Keratinocyte (primary cell): ENCODE measurements around the gene CCDC32.

ENCODE experiments used
- EZH2 ChIP-seq: IDR thresholded peaks from one replicate; pipeline ENCODE4 v1.6.1; 2012; ENCODE audit warnings: inconsistent platforms, mild to moderate bottlenecking, low read length, moderate library complexity
- TF ChIP-seq, protein P1 (sequence below), 3 experiments: IDR thresholded peaks in 1 of 3; conservative IDR thresholded peaks in 1 of 3; optimal IDR thresholded peaks in 1 of 3; 2 replicates in 2 of 3; 3 replicates in 1 of 3; pipeline versions ENCODE3 to v1.5.1; 2011; ENCODE audit warnings: low read length in 3 of 3, mild to moderate bottlenecking in 3 of 3, moderate library complexity in 2 of 3, control low read depth in 1 of 3, inconsistent platforms in 1 of 3; ENCODE audit not compliant: insufficient read depth in 2 of 3; ENCODE audit errors: extremely low read depth in 1 of 3

DNA sequence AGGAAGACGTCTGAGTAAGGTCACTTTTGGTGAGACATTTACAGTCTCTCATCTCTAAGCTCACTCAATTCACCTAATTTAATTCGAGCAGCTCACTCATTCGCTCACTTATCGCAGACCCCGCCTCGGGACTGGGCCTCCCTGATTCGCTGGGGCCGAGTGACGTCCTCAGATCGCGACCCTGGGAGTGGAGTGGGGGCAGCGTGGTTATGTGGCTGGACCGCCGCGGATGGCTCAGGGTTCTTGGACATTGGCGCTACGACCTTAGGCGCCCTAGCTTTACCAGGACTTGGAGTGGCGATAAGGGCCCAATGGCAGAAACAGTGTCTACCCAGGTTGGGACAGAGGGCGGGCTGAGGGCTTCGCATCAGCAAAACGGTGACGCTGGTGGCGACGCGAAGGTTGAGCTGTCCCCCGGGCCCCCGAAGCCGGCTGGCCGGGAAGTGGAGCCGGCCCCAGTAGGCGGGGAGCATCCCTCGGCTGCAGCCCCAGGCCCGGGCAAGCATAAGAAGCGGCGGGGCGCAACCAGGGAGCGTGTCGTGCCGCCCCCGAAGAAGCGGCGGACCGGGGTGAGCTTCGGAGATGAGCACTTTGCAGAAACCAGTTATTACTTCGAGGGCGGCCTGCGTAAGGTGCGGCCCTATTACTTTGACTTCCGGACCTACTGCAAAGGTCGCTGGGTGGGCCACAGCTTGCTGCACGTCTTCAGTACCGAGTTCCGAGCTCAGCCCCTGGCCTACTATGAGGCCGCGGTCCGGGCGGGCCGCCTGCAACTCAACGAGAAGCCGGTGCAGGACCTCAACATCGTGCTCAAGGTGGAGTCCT is 4.5 kb upstream of the CCDC32 start, which contains the start of gene RPUSD2:
- TF ChIP-seq, protein P1, sequence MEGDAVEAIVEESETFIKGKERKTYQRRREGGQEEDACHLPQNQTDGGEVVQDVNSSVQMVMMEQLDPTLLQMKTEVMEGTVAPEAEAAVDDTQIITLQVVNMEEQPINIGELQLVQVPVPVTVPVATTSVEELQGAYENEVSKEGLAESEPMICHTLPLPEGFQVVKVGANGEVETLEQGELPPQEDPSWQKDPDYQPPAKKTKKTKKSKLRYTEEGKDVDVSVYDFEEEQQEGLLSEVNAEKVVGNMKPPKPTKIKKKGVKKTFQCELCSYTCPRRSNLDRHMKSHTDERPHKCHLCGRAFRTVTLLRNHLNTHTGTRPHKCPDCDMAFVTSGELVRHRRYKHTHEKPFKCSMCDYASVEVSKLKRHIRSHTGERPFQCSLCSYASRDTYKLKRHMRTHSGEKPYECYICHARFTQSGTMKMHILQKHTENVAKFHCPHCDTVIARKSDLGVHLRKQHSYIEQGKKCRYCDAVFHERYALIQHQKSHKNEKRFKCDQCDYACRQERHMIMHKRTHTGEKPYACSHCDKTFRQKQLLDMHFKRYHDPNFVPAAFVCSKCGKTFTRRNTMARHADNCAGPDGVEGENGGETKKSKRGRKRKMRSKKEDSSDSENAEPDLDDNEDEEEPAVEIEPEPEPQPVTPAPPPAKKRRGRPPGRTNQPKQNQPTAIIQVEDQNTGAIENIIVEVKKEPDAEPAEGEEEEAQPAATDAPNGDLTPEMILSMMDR (optimal IDR thresholded peaks at IDR 0.05 in 1 of 3, IDR thresholded peaks at IDR 0.05 in 1 of 3, conservative IDR thresholded peaks at IDR 0.05 in 1 of 3; ENCODE audit: extremely low read depth in 1 of 3, insufficient read depth in 2 of 3, low read length in 3 of 3), result no peak
- TF ChIP-seq EZH2, result no peak
